Measurements from ENCODE around the gene DOLK. TPM values are rescaled to one million over a fixed set of nuclear protein-coding genes. Genes with fewer than 3 reads are reported as not detected.

Gene DOLK
- 10 to 100 TPM; 34.1 to 37.3 TPM for total RNA-seq

GRCh38 chr9:128947527-128948301 is at the start of gene DOLK, which contains the start of gene NUP188:
Gene DOLK, minus strand, starts transcription at chr9:128947603. Its CDS starts 300 bp downstream, at chr9:128947303.
Gene NUP188, plus strand, starts transcription at chr9:128947699. Its CDS starts 21 bp downstream, at chr9:128947720.

GRCh38 chr9:128920381-128921058 is 26.9 kb downstream of the DOLK start, which contains the start of gene PHYHD1:
Gene PHYHD1, plus strand, starts transcription at chr9:128920982. Its CDS starts 1,342 bp downstream, at chr9:128922324.

Other genes with a start within 250 kb of the DOLK start
- gene PKN3, start 245.1 kb downstream of the DOLK start, total RNA-seq: 10 to 100 TPM in 1 of 2 donors, 1 to 10 TPM in 1; 5.2 to 11.7 TPM
- gene ZDHHC12, start 223.5 kb downstream of the DOLK start, total RNA-seq: 10 to 100 TPM; 36.5 to 69.6 TPM
- 10 to 100 TPM; 14.0 to 19.3 TPM for gene ZER1, start 175.7 kb downstream of the DOLK start, total RNA-seq
- 10 to 100 TPM; 11.0 TPM for gene TBC1D13, start 160.3 kb downstream of the DOLK start, total RNA-seq
- gene ENDOG, start 129.1 kb downstream of the DOLK start, total RNA-seq: 10 to 100 TPM; 21.7 to 25.6 TPM
- gene SPOUT1, start 117.8 kb downstream of the DOLK start, total RNA-seq: 10 to 100 TPM; 15.8 to 23.0 TPM
- gene KYAT1, start 65.7 kb downstream of the DOLK start, total RNA-seq: 10 to 100 TPM in 1 of 2 donors, 1 to 10 TPM in 1; 7.2 to 12.3 TPM
- 10 to 100 TPM; 49.9 to 51.0 TPM for gene LRRC8A, start 65.5 kb downstream of the DOLK start, total RNA-seq
- 1 to 10 TPM; 1.3 to 4.5 TPM for gene PHYHD1, start 26.6 kb downstream of the DOLK start, total RNA-seq
- gene NUP188, start 96 bp upstream of the DOLK start, total RNA-seq: 10 to 100 TPM; 58.8 to 65.6 TPM
- gene SH3GLB2, start 80.7 kb upstream of the DOLK start, total RNA-seq: 10 to 100 TPM; 28.3 to 33.0 TPM
- 10 to 100 TPM; 15.5 to 19.3 TPM for gene MIGA2, start 89.0 kb upstream of the DOLK start, total RNA-seq
- gene DOLPP1, start 133.5 kb upstream of the DOLK start, total RNA-seq: 10 to 100 TPM in 1 of 2 donors, 1 to 10 TPM in 1; 10.0 to 10.3 TPM
- 10 to 100 TPM; 17.3 to 28.6 TPM for gene CRAT, start 163.2 kb upstream of the DOLK start, total RNA-seq
- gene PTPA, start 163.8 kb upstream of the DOLK start, total RNA-seq: 10 to 100 TPM; 72.6 to 82.6 TPM
- 10 to 100 TPM; 14.8 to 18.3 TPM for gene IER5L, start 230.7 kb upstream of the DOLK start, total RNA-seq